Measurements from ENCODE around the gene TMEM255B.

DNA sequence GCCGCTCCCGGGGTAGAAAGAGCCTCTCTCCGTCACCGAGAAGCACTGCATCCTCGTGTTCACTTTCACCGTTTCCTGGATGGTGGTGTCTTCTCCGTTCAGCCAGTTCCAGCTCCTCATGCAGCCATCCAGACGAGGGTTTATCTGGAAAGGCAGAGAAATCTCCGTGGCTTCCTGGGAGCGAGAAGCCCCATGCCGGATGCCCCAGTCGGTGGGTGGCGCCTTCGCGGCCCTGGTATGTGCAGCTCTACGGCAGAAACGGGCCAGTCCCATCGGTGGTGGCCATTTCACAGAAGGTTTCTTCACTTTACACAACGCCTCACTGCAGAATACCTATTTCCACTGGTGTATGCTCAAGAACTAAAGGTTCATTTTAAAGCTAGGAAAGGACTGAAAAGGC lies 68.0 kb downstream of the TMEM255B start:
- TF ChIP-seq FOXP4 (CRISPR knock-in tag; IDR thresholded peaks at IDR 0.05) = no peak
- no peak for TF ChIP-seq SMAD3 (CRISPR knock-in tag; IDR thresholded peaks at IDR 0.05; ENCODE audit: borderline replicate concordance)
- TF ChIP-seq, protein P1, sequence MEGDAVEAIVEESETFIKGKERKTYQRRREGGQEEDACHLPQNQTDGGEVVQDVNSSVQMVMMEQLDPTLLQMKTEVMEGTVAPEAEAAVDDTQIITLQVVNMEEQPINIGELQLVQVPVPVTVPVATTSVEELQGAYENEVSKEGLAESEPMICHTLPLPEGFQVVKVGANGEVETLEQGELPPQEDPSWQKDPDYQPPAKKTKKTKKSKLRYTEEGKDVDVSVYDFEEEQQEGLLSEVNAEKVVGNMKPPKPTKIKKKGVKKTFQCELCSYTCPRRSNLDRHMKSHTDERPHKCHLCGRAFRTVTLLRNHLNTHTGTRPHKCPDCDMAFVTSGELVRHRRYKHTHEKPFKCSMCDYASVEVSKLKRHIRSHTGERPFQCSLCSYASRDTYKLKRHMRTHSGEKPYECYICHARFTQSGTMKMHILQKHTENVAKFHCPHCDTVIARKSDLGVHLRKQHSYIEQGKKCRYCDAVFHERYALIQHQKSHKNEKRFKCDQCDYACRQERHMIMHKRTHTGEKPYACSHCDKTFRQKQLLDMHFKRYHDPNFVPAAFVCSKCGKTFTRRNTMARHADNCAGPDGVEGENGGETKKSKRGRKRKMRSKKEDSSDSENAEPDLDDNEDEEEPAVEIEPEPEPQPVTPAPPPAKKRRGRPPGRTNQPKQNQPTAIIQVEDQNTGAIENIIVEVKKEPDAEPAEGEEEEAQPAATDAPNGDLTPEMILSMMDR (IDR thresholded peaks at IDR 0.05) = no peak
- no peak for TF ChIP-seq OVOL2 (CRISPR knock-in tag; IDR thresholded peaks at IDR 0.05; ENCODE audit: borderline replicate concordance)
- no peak for TF ChIP-seq PRRX2 (CRISPR knock-in tag; IDR thresholded peaks at IDR 0.05)
- no peak for TF ChIP-seq ZNF263 (CRISPR knock-in tag; IDR thresholded peaks at IDR 0.05; ENCODE audit: low read depth)
- TF ChIP-seq SP1 (CRISPR knock-in tag; conservative IDR thresholded peaks at IDR 0.05) = no peak
- no peak for TF ChIP-seq ATF3 (CRISPR knock-in tag; conservative IDR thresholded peaks at IDR 0.05)
- TF ChIP-seq SOX15 (CRISPR knock-in tag; IDR thresholded peaks at IDR 0.05) = no peak
